Measurements from ENCODE around the gene C1QTNF3.
"Not testable (repeated sequence)": the region's sequence is repeated elsewhere in the genome, so short reads cannot be mapped to it uniquely, and the experiment has no call there.

C1QTNF3 gene

DNA sequence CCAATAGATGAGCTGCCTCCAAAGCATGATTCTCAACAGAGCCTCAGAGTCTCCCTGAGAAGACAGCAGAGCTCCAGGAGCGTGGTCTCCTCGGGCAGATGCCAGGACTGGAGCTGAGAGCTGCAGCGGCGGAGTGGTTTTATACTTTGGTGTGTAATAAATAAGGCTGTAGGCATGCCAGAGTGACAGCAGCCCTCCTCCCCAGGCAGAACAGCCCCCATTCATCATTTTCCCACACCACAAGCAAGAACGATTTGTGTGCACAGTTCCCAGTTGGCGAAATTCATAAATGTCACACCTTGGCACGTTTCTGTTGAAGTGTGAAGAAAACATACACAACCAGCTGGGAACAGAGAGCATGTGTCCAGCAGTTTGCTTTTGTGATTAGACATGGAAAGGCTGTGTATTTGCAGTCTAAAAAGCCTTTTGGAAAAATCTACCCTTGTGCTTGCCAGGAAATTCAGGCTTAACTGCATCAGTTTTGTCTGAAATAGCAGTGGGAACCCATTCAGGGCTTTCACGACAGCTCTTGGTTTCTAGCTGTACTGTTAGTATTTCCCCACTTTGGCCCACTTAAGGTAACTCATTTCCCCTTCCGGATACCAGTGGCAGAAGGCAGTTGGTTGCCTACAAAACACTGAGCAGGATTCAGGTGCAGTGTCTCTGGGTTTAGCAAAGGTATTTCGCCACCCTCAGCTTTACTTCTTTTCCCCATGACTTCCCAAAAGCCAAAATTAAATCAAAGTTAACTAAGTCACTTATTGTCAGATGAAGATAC, at the start of gene C1QTNF3:
Gene C1QTNF3 (minus strand): TSS at position 115 of the 778 bp plus-strand sequence. CDS start 88 bp downstream, at position 27.
- peak in 8 of 14 donors; percentile 9 to 57 (median 36) for DNase-seq

DNA sequence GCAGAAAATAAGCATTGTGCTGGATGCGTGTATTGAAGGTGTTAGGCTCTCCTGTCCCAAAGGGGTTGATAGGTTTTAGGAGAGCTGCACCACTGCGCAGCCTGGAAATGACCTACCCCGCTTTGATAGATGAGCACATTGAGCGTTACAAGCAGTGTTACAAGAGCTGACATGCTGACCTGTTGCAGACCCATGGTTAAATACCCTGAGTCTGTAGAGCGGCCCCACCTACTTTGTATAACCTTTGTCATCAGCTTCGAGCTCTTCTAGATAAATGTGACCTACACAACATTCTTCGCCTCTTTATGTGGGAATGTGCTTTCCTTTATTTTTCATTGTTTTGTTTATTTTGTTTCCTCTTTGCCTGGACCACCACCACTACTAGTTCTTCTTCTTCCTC, 48.0 kb upstream of the C1QTNF3 start:
- not testable (repeated sequence) for DNase-seq

- DNase-seq, result not testable (repeated sequence)
Measured at GRCh38 chr5:34089802-34090201, 46.8 kb upstream of the C1QTNF3 start.

- DNase-seq, result not testable (repeated sequence)
Measured at GRCh38 chr5:34087728-34088127, 44.7 kb upstream of the C1QTNF3 start.

GRCh38 chr5:34083898-34084297, 40.9 kb upstream of the C1QTNF3 start:
- DNase-seq, result not testable (repeated sequence)

GRCh38 chr5:34079505-34079904, 36.5 kb upstream of the C1QTNF3 start:
- DNase-seq, result not testable (repeated sequence)

- DNase-seq, result not testable (repeated sequence)
Measured at GRCh38 chr5:34077636-34078035, 34.6 kb upstream of the C1QTNF3 start.

DNA sequence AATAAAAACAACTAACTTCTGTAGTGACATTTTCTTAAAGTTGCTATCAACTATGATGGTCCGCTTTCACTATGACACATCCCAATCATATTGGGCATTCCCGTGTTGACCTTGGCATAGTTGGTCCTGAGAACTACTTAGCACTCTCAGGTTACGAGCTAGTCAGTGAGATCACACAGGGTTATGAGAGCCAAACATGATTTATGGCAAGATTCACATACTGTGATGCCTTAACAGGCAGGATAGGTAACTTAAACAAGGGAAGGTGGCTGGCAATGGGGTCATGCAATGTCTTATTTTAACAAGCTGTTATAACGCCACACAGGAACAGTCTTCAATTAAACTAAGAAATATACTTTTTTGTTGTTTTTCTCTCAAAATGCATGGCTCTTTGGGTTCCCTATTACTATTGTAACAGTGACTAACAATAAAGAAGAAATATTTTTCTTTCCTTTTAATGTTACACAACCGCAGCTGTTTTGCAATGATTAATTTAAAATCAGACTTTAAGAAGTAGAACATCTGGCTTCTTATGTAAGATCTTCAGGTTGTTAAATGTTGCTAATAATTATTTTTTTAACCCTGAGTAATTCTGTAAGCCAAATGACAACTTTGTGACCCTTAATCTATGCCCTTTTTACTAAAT, 33.8 kb upstream of the C1QTNF3 start:
- not testable (repeated sequence) for DNase-seq

DNA sequence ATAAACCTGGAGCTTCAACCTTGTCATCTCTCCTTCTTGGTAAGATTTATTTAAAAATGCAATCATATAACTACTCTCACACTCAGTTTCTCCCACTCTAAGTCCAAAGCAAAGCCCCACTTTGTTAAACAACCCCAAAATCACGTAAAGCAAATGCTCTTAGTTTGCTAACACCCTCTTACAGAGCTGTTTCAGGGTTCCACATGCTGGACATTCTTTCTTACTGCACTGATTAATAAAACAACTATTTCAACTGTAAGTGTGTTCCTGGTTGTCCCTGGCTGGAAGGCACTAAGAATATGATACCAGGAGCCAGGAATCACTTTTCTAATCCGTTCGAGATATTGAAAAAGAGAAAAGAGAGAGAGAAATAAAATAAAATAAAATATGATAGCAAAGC, 31.5 kb upstream of the C1QTNF3 start:
- DNase-seq, result not testable (repeated sequence)

GRCh38 chr5:34074071-34074470, 31.1 kb upstream of the C1QTNF3 start:
- DNase-seq, result not testable (repeated sequence)

GRCh38 chr5:34070626-34071025, 27.6 kb upstream of the C1QTNF3 start:
- not testable (repeated sequence) for DNase-seq

DNA sequence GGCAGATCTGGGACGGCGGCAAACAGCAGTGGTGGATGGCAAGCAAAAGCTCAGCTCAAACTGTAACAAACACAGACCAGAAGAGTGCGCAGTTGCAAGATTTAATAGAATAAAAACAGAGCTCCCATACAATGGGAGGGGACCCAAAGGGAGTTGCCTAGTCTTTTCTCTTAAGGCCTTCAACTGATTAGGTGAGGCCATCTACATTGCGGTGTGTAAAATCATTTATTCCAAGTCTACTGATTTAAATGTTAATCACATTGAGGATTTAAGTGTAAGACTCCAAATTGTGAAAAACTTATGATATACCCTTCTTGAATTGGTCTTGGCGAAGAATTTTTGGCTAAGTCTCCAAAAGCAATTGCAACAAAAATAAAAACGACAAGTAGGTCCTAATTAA, 21.6 kb upstream of the C1QTNF3 start:
- no peak for DNase-seq

GRCh38 chr5:34062419-34062818, 19.4 kb upstream of the C1QTNF3 start:
- DNase-seq, result no peak

- no peak for DNase-seq
Measured at GRCh38 chr5:34061993-34062392, 19.0 kb upstream of the C1QTNF3 start.

- DNase-seq, result no peak
Measured at GRCh38 chr5:34059977-34060376, 17.0 kb upstream of the C1QTNF3 start.

DNA sequence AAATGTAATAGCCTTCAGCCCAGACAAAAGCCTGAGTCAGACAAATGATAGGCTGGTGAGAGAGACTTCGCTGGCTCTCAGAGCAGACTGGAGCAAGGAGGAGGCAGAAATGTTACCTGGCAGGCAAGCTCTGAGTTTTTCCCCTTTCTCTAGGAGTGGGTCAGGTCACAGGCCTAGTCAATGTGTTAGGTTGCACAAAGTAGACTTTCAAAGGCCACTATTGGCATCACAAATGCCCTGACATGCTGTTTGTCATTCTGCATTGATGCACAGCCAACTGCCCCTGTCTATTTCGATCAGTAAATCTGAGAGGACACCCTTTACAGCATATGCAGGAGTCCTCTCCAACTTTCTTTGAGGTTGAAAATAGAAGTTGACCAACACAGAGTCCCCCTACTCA, 15.5 kb upstream of the C1QTNF3 start:
- no peak for DNase-seq

- DNase-seq, result no peak
Measured at GRCh38 chr5:34057569-34057968, 14.6 kb upstream of the C1QTNF3 start.

GRCh38 chr5:34057118-34057517, 14.1 kb upstream of the C1QTNF3 start:
- DNase-seq, result no peak

DNA sequence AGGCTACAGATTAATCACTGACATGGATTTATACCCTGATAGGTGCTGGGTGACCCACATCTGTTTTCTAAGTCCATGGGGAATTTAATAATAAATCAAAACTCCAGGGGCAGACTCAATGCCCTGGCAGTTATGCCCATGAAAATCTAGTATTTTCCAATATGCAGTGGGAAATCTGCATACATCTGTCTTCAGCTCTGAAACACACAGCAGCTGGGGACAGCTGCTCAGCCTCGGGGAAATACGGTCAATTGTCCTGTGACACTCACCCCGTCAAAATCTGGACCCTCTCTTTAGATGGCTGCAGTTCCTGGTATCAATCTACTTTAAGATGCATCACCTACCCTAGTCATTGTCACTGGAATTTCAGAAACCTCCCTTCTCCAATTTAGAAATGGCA, 12.7 kb upstream of the C1QTNF3 start:
- DNase-seq, result no peak

DNA sequence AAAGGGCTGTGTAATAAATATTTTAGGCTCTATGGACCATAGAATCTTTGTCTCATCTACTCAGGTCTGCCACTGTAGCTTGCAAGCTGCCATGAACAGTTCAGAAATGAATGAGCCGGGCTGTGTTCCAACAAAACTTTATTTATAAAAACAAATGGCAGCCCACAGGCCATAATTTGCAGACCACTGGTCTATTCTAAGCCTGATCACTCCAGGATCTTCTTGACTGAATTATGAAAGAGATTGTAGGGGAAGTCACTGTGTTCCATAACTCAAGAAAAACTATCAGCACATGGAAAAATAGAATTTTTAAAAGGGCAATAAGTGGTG, 11.4 kb upstream of the C1QTNF3 start:
- no peak for DNase-seq

DNA sequence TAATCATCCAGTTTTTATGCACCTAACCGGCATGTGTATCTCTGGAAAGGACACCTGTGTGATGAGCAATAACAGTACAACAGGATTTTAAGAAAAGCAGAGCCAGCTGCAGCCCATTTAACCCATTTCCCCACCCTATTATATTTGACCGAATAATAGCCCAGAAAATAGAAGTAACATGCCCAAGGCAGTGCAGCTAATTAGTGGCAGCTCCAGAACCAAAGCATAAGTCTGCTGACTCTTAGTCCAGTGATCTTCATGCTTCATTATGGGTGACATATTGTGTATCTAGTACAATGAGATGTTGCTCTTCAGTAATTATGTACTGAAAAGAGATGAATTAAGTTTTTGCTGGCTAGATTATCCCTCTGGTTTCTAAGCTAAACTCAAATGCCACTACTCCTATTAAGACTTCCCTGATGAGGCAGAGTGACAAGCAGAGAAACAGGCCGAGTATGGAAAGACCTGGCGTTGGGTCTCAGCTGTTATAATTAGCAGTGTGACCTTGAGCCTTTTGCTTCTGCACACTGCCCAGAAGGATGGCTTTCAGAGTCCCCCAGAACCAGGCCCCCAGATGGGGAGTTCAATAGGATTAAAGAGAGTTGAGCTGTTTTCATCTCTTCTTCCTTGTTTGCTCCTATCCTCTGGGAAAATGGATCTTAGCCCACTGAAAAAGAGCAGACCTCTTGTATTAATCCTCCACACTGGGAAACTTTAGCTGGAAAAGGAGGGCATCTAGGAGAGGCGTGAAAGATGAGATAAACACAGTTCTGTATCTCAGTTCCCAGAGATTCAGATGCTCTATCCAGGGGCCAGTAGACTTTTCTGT, 10.8 kb upstream of the C1QTNF3 start:
- no peak for DNase-seq

GRCh38 chr5:34053133-34053532, 10.1 kb upstream of the C1QTNF3 start:
- no peak for DNase-seq

DNA sequence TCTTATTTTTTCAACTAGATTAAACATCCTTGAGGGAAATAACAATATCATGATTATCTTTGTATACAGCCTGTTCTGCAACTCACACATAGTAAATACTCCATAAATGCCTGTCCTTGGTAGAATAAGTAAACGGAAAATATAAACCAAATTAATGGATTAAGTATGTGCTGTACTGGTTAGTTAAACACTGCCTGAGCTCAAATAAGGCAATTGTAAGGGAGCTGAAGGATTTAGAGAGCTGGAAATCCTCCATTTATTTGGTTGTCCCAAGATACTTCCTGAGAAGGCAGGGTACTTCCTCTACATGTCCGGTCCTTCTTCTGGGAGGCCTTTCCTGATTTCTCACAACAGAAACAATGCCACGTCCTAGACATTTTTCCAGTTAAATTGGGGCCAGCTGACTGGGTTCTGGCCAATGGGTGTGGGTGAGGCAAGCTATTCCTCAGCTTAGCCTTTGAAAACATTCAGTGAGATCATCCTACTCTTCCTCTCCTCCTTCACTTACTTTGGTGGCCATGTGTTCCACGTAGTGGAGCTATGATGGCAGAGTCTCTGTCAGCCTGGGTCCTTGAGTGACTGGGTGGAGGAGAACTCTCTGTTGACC, 8.5 kb upstream of the C1QTNF3 start:
- DNase-seq, result no peak

Data from C1 segment of cervical spinal cord (tissue), 14 donors.